K562 (cell line): ENCODE measurements around the gene OR51G2. TPM values are rescaled to one million over a fixed set of nuclear protein-coding genes. Genes with fewer than 3 reads are reported as not detected.

Source experiments
- ATAC-seq: fragments of 200-7000 bp; cut with Tn5 transposase; 3 replicates; pipeline ENCODE4 v1.9.1; 2020; ENCODE audit warnings: moderate library complexity
- BruUV-seq: library from RNA; stranded (reverse); fragments of 400-500 nt; replicated peaks from 2 replicates; lab custom pipeline; 2021; lab: Mats Ljungman, UMichigan
- CTCF ChIA-PET: fragments of 300-600 bp; formaldehyde crosslinking; extraction: SDS; loops from one replicate; lab custom pipeline; 2021; ENCODE audit warnings: low intra/inter-chr PET ratio; lab: Yijun Ruan, JAX
- POLR2A ChIA-PET: fragments of 300-600, 350-650 bp; sonication (Branson Sonifier 250); formaldehyde crosslinking; extraction: SDS; loops from one replicate; lab custom pipeline; 2021; ENCODE audit warnings: antibody characterized with exemption, inconsistent platforms; lab: Yijun Ruan, JAX
- DNase-seq, 4 experiments: peaks; one replicate each; pipeline versions ENCODE4 v3.0.0 to v3.0.0-alpha.2; 2011 to 2018; ENCODE audit warnings: low spot score in 3 of 4, mixed read lengths in 3 of 4; ENCODE audit errors: extremely low read depth in 1 of 4
- FAIRE-seq: peaks from 2 replicates; lab custom pipeline; 2011; peaks lifted over from hg19 to GRCh38; lab: Jason Lieb, UNC
- H2AFZ ChIP-seq: 2 replicates; pipeline ENCODE4 v1.6.0; 2011; ENCODE audit warnings: low read depth, low read length, control low read depth, inconsistent platforms
- H3K27ac ChIP-seq: fragments of 200-600 bp; 3 replicates; pipeline ENCODE4 v1.8.0; 2011; ENCODE audit warnings: low read depth, mild to moderate bottlenecking, control low read depth, inconsistent platforms, low read length, moderate library complexity, mixed read lengths; ENCODE audit errors: extremely low read depth
- H3K27me3 ChIP-seq, 2 experiments: fragments of 300-600 bp in 1 of 2; 2 replicates in 1 of 2; 3 replicates in 1 of 2; pipeline versions ENCODE4 v1.6.0 to v1.8.0; 2011; ENCODE audit warnings: inconsistent platforms in 2 of 2, low read length in 2 of 2, mild to moderate bottlenecking in 1 of 2, mixed read lengths in 1 of 2, moderate library complexity in 1 of 2; ENCODE audit not compliant: control insufficient read depth in 2 of 2, insufficient read depth in 2 of 2
- H3K36me3 ChIP-seq: fragments of 300-600 bp; 3 replicates; pipeline ENCODE4 v1.8.0; 2011; ENCODE audit warnings: mild to moderate bottlenecking, low read length, inconsistent platforms; ENCODE audit not compliant: control insufficient read depth, insufficient read depth
- H3K4me1 ChIP-seq, 2 experiments: fragments of 200-600 bp in 1 of 2; replicated peaks in 1 of 2; 2 replicates in 1 of 2; 3 replicates in 1 of 2; pipeline versions ENCODE4 v1.5.1 to v1.8.0; 2011; ENCODE audit warnings: inconsistent platforms in 2 of 2, low read length in 2 of 2, mild to moderate bottlenecking in 1 of 2, mixed read lengths in 1 of 2, moderate library complexity in 1 of 2; ENCODE audit not compliant: control insufficient read depth in 2 of 2, insufficient read depth in 2 of 2
- H3K4me2 ChIP-seq: 2 replicates; pipeline ENCODE4 v1.6.1; 2011; ENCODE audit warnings: low read length, control low read depth, inconsistent platforms, mixed read lengths; ENCODE audit not compliant: insufficient read depth
- H3K4me3 ChIP-seq: fragments of 200-600 bp; sonication (generic), shearing (Covaris generic); 2 replicates; pipeline ENCODE4 v1.5.1; 2016; ENCODE audit warnings: control low read depth, inconsistent platforms
- H3K79me2 ChIP-seq: fragments of 200-600 bp; 3 replicates; pipeline ENCODE4 v1.8.0; 2011; ENCODE audit warnings: low read length, inconsistent platforms; ENCODE audit not compliant: control insufficient read depth, insufficient read depth
- H3K9ac ChIP-seq, 2 experiments: 2 replicates each; pipeline versions ENCODE4 v1.6.0 to v1.6.1; 2011; ENCODE audit warnings: low read depth in 2 of 2, low read length in 2 of 2, control low read depth in 1 of 2, inconsistent platforms in 1 of 2, mild to moderate bottlenecking in 1 of 2, mixed read lengths in 1 of 2; ENCODE audit not compliant: insufficient read depth in 1 of 2
- H3K9me1 ChIP-seq: one replicate; pipeline ENCODE4 v1.6.0; 2011; ENCODE audit warnings: inconsistent platforms, mild to moderate bottlenecking, low read length, moderate library complexity; ENCODE audit not compliant: control insufficient read depth, insufficient read depth
- H3K9me3 ChIP-seq: replicated peaks from 2 replicates; pipeline ENCODE4 v1.5.1; 2011; ENCODE audit warnings: low read depth, low read length, inconsistent platforms; ENCODE audit not compliant: control insufficient read depth, insufficient read depth
- H4K20me1 ChIP-seq: replicated peaks from 2 replicates; pipeline ENCODE4 v1.6.1; 2011; ENCODE audit warnings: low read length, inconsistent platforms, mixed read lengths; ENCODE audit not compliant: control insufficient read depth, insufficient read depth
- CBX8 ChIP-seq: fragments of 200-600 bp; sonication (generic); IDR thresholded peaks from 2 replicates; pipeline ENCODE4 v1.6.1; 2012; ENCODE audit warnings: borderline replicate concordance, mixed run types, low read depth, mild to moderate bottlenecking, moderate library complexity, mixed read lengths, low read length, control low read depth, inconsistent platforms; ENCODE audit not compliant: poor library complexity, severe bottlenecking; ENCODE audit errors: extremely low read depth
- MCM2 ChIP-seq: fragments of 450-650 bp; IDR thresholded peaks from 2 replicates; pipeline ENCODE4 v1.6.1; 2017; ENCODE audit warnings: low read depth, mild to moderate bottlenecking
- NR2C1 ChIP-seq, 2 experiments: fragments of 450-650 bp; IDR thresholded peaks; 2 replicates each; pipeline ENCODE4 v1.6.1; 2017; ENCODE audit warnings: mild to moderate bottlenecking in 2 of 2, antibody characterized with exemption in 1 of 2, inconsistent platforms in 1 of 2, missing compliant biosample characterization in 1 of 2, missing genetic modification characterization in 1 of 2
- RNF2 ChIP-seq: sonication (generic); IDR thresholded peaks from 2 replicates; pipeline ENCODE4 v1.6.1; 2016
- SLC30A9 ChIP-seq: fragments of 250-450 bp; sonication (Bioruptor Pico); IDR thresholded peaks from 2 replicates; pipeline ENCODE4 v1.8.0; 2022; ENCODE audit warnings: mild to moderate bottlenecking, moderate library complexity
- ZC3H11A ChIP-seq: IDR thresholded peaks from 2 replicates; pipeline ENCODE4 v1.6.1; 2012; ENCODE audit warnings: low read depth, low read length, improper control_type of control experiment
- ZFP1 ChIP-seq: fragments of 450-650 bp; formaldehyde crosslinking; IDR thresholded peaks from 2 replicates; pipeline ENCODE4 v1.4.0; 2020; ENCODE audit warnings: mild to moderate bottlenecking, mixed read lengths
- ZNF143 ChIP-seq: sonication (generic); formaldehyde crosslinking; IDR thresholded peaks from 2 replicates; pipeline ENCODE4 v1.9.0; 2022; ENCODE audit warnings: mild to moderate bottlenecking, missing genetic modification reagents
- ZNF184 ChIP-seq: sonication (generic); formaldehyde crosslinking; IDR thresholded peaks from 2 replicates; pipeline ENCODE4 v1.5.0; 2020; ENCODE audit warnings: missing genetic modification reagents
- ZNF707 ChIP-seq: fragments of 250-450 bp; sonication (Bioruptor Pico); conservative IDR thresholded peaks from 2 replicates; pipeline ENCODE4 v1.8.0; 2022; ENCODE audit warnings: inconsistent platforms, mild to moderate bottlenecking, moderate library complexity
- WGBS: fragments of 100-300 bp; shearing (Covaris generic); methylation state at CpG from one replicate; pipeline ENCODE4 v1.1.6; 2016; ENCODE audit warnings: low coverage, mixed read lengths; ENCODE audit not compliant: insufficient coverage; ENCODE audit errors: missing lambda C conversion rate; 5-methylcytosine and 5-hydroxymethylcytosine counted together
- in situ Hi-C: fragments of 300-500 bp; cut with MboI; formaldehyde crosslinking; loops from 4 replicates; pipeline ENCODE4 v1.15.0; 2018; ENCODE audit warnings: inconsistent platforms, mixed read lengths
- intact Hi-C: fragments of 100-400 bp; cut with micrococcal nuclease; formaldehyde crosslinking; loops from 2 replicates; pipeline ENCODE4 v1.14.2; 2022
- polyA plus RNA-seq, 8 experiments: library from polyadenylated mRNA; depleted of rRNA in 4 of 8; stranded (reverse) in 5 of 8; unstranded in 3 of 8; fragments of >200 nt; fragmentation: Nextera tagmentation in 2 of 8; fragmentation: Illumina TruSeq in 1 of 8; extraction: Ambion mirVana in 2 of 8; extraction: Trizol in 1 of 8; gene quantifications; 2 replicates each; pipeline versions ENCODE4 v1.2.1 to v1.2.3, GENCODE V29; 2011 to 2014; ENCODE audit warnings: inconsistent platforms in 1 of 8, missing spikeins in 1 of 8
- total RNA-seq, 7 experiments: library from RNA; depleted of rRNA in 6 of 7; stranded (reverse); fragments of >200 nt in 6 of 7; fragmentation: Illumina TruSeq in 2 of 7; extraction: Trizol in 2 of 7; gene quantifications; 2 replicates each; pipeline versions ENCODE4 v1.2.1 to v1.2.3, GENCODE V29; 2011 to 2021; ENCODE audit warnings: low replicate concordance in 1 of 7
- TF ChIP-seq, protein P1 (sequence below), 3 experiments: IDR thresholded peaks in 2 of 3; conservative IDR thresholded peaks in 1 of 3; 2 replicates each; pipeline ENCODE4 v1.5.1; 2011 to 2012; ENCODE audit warnings: low read length in 3 of 3, mild to moderate bottlenecking in 3 of 3, control low read depth in 2 of 3, improper control_type of control experiment in 1 of 3, inconsistent platforms in 1 of 3, low read depth in 1 of 3, mixed read lengths in 1 of 3, moderate library complexity in 1 of 3; ENCODE audit not compliant: insufficient read depth in 2 of 3
- TF ChIP-seq, protein P2 (sequence below): fragments of 250-450 bp; sonication (Bioruptor Pico); IDR thresholded peaks from 2 replicates; pipeline ENCODE4 v1.5.0; 2022; ENCODE audit warnings: mild to moderate bottlenecking

OR51G2 gene
- total and polyA plus RNA-seq, 9 of the 15 experiments (the other 6 are each of a cell fraction or from before 2014, with no cell fraction given) = not detected

DNA sequence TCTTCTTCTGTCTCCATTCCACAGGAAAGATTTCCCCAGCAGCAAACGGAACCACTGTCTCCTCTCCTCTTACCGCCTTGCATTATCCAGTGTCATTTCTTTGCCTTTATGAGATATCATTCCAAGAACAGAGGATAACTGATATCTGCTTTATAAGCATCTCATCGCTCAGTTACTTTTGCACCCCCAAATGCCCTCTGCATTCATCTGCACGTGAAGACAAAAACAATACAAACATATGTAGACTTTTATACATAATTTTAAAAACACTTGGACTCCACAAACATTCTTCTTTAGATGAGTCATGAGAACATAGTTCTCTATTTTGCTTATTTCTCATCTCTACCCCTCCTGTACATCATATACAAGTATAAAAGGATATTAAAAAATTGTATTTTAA, 38.0 kb downstream of the OR51G2 start:
- in situ Hi-C loops = no loop called here
- no peaks in the 10 kb centered on the region for H3K27me3 ChIP-seq
- POLR2A ChIA-PET = interaction anchor here (1.1 kb wide), 1 partner anchor 8 kb away, joined by 3 read pairs; no protein-coding TSS in a partner anchor

DNA sequence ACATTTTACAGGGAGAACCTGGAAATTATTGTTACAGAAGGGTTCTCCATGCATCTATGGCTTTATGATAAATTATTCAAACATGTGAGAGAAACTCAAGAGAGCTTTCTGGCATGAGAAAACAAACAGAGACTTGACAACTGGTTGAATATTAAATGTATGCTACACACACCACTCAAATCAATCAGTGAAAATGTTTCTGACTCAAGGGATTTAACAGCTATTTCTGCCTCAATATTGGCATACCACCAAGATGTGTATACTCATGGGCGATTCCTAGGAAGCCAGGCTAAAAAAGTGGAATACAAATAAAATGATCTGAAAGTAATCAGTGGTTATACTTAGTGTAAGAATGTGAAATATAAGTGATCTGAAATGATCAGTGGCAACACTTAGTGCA, 53.3 kb downstream of the OR51G2 start:
- no peaks in the 10 kb centered on the region for H3K36me3 ChIP-seq
- no peak for DNase-seq
- no peaks in the 10 kb centered on the region for H3K27me3 ChIP-seq
- intact Hi-C loops = loop anchor here (10.0 kb wide), 1 partner anchor 139 kb away; no protein-coding TSS in a partner anchor
- in situ Hi-C loops = no loop called here
- ATAC-seq = no peak
- H3K9me1 ChIP-seq = no peaks in the 10 kb centered on the region
- H3K4me2 ChIP-seq = no peak overlapping the region
- no peaks in the 10 kb centered on the region for H3K9me3 ChIP-seq
- no peaks in the 10 kb centered on the region for H3K4me1 ChIP-seq
- 0% methylated on average over 1 of the region's 1 CpG for WGBS
- H3K4me3 ChIP-seq = no peak overlapping the region
- H3K27ac ChIP-seq = no peak overlapping the region
- H2AFZ ChIP-seq = no peak overlapping the region
- no peak overlapping the region for H3K9ac ChIP-seq
- BruUV-seq = no TSS peak
- H3K79me2 ChIP-seq = no peaks in the 10 kb centered on the region
- POLR2A ChIA-PET = no interaction called here
- CTCF ChIA-PET = no interaction called here
- no peaks in the 10 kb centered on the region for H4K20me1 ChIP-seq
- FAIRE-seq = no peak
- TF ChIP-seq SLC30A9 (no peak), ZNF184 (no peak), ZNF143 (no peak), ZFP1 (CRISPR knock-in tag) (no peak), ZC3H11A (no peak)
- TF ChIP-seq, protein P1, sequence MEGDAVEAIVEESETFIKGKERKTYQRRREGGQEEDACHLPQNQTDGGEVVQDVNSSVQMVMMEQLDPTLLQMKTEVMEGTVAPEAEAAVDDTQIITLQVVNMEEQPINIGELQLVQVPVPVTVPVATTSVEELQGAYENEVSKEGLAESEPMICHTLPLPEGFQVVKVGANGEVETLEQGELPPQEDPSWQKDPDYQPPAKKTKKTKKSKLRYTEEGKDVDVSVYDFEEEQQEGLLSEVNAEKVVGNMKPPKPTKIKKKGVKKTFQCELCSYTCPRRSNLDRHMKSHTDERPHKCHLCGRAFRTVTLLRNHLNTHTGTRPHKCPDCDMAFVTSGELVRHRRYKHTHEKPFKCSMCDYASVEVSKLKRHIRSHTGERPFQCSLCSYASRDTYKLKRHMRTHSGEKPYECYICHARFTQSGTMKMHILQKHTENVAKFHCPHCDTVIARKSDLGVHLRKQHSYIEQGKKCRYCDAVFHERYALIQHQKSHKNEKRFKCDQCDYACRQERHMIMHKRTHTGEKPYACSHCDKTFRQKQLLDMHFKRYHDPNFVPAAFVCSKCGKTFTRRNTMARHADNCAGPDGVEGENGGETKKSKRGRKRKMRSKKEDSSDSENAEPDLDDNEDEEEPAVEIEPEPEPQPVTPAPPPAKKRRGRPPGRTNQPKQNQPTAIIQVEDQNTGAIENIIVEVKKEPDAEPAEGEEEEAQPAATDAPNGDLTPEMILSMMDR (IDR thresholded peaks at IDR 0.05 in 2 of 3, conservative IDR thresholded peaks at IDR 0.05 in 1 of 3; ENCODE audit: insufficient read depth in 2 of 3, low read depth in 1 of 3, low read length in 3 of 3) = no peak
- TF ChIP-seq, protein P2, sequence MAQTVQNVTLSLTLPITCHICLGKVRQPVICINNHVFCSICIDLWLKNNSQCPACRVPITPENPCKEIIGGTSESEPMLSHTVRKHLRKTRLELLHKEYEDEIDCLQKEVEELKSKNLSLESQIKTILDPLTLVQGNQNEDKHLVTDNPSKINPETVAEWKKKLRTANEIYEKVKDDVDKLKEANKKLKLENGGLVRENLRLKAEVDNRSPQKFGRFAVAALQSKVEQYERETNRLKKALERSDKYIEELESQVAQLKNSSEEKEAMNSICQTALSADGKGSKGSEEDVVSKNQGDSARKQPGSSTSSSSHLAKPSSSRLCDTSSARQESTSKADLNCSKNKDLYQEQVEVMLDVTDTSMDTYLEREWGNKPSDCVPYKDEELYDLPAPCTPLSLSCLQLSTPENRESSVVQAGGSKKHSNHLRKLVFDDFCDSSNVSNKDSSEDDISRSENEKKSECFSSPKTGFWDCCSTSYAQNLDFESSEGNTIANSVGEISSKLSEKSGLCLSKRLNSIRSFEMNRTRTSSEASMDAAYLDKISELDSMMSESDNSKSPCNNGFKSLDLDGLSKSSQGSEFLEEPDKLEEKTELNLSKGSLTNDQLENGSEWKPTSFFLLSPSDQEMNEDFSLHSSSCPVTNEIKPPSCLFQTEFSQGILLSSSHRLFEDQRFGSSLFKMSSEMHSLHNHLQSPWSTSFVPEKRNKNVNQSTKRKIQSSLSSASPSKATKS = no peak

More for the DNA sequence above, 38.0 kb downstream of the OR51G2 start:
- Histone ChIP-seq H3K4me1 (peaks cover 4 to 14% of the 10 kb centered on the region in 2 experiments; a peak in 3 of 5 replicates), H3K36me3 (no peaks in the 10 kb centered on the region), H4K20me1 (no peaks in the 10 kb centered on the region), H3K4me2 (no peak overlapping the region), H3K9ac (no peak overlapping the region), H3K4me3 (no peak overlapping the region), H3K27ac (no peak overlapping the region), H3K9me1 (no peaks in the 10 kb centered on the region), H2AFZ (no peak overlapping the region), H3K9me3 (no peaks in the 10 kb centered on the region), H3K79me2 (no peaks in the 10 kb centered on the region)
- intact Hi-C loops = no loop called here
- FAIRE-seq = no peak
- WGBS = 19% methylated on average over 4 of the region's 4 CpGs
- BruUV-seq = no TSS peak
- CTCF ChIA-PET = interaction anchor here (0.6 kb wide), 1 partner anchor 257 kb away, joined by 3 read pairs; no protein-coding TSS in a partner anchor
- no peak for ATAC-seq
- TF ChIP-seq MCM2 (no peak), NR2C1 (IDR thresholded peaks at IDR 0.05) (no peak), NR2C1 (tag; IDR thresholded peaks at IDR 0.05) (0 out of 2 replicates have a peak, but pooled peaks have one; percentile 18), CBX8 (no peak), RNF2 (no peak), ZNF707 (CRISPR knock-in tag) (no peak)
- DNase-seq = no peak
